Measurements from ENCODE around the gene SLC27A1.

SLC27A1 gene

GRCh38 chr19:17475541-17476115 is 5.3 kb downstream of the SLC27A1 start:
- 90% methylated on average over 10 of the region's 10 CpGs for WGBS
- Histone ChIP-seq H3K27me3 (ENCODE audit: insufficient read depth, low read length) (peaks cover 9% of the 10 kb centered on the region), H3K9me3 (ENCODE audit: insufficient read depth, low read depth, low read length) (no peaks in the 10 kb centered on the region), H3K27ac (ENCODE audit: low read depth, low read length) (no peak overlapping the region), H3K36me3 (ENCODE audit: insufficient read depth, low read length) (no peaks in the 10 kb centered on the region), H3K9ac (ENCODE audit: low read depth, low read length) (no peak overlapping the region), H3K4me1 (ENCODE audit: insufficient read depth, low read length) (peaks cover 9% of the 10 kb centered on the region; the same call in 1 of the 2 replicates), H3K4me3 (ENCODE audit: low read length) (no peak overlapping the region)

- 40% methylated on average over 5 of the region's 6 CpGs for WGBS
- Histone ChIP-seq H3K9ac (ENCODE audit: low read depth, low read length) (no peak overlapping the region), H3K9me3 (ENCODE audit: insufficient read depth, low read depth, low read length) (no peaks in the 10 kb centered on the region), H3K4me1 (ENCODE audit: insufficient read depth, low read length) (0 out of 2 replicates have a peak, but pooled peaks cover 9% of the 10 kb centered on the region), H3K27me3 (ENCODE audit: insufficient read depth, low read length) (no peaks in the 10 kb centered on the region), H3K36me3 (ENCODE audit: insufficient read depth, low read length) (no peaks in the 10 kb centered on the region), H3K27ac (ENCODE audit: low read depth, low read length) (peak overlapping the region; percentile 88; the same call in 1 of the 2 replicates), H3K4me3 (ENCODE audit: low read length) (no peak overlapping the region)
Observed at GRCh38 chr19:17479325-17479791, 9.0 kb downstream of the SLC27A1 start.

GRCh38 chr19:17481986-17482385 is 11.7 kb downstream of the SLC27A1 start:
- no peak overlapping the region for H3K27ac ChIP-seq (ENCODE audit: low read depth, low read length)
- H3K36me3 ChIP-seq (ENCODE audit: insufficient read depth, low read length), result no peaks in the 10 kb centered on the region
- no peak overlapping the region for H3K9ac ChIP-seq (ENCODE audit: low read depth, low read length)
- WGBS, result 92% methylated on average over 13 of the region's 13 CpGs
- H3K4me1 ChIP-seq (ENCODE audit: insufficient read depth, low read length), result 0 out of 2 replicates have a peak, but pooled peaks cover 9% of the 10 kb centered on the region
- H3K4me3 ChIP-seq (ENCODE audit: low read length), result no peak overlapping the region
- H3K27me3 ChIP-seq (ENCODE audit: insufficient read depth, low read length), result no peaks in the 10 kb centered on the region
- no peaks in the 10 kb centered on the region for H3K9me3 ChIP-seq (ENCODE audit: insufficient read depth, low read depth, low read length)

- no peaks in the 10 kb centered on the region for H3K36me3 ChIP-seq (ENCODE audit: insufficient read depth, low read length)
- 87% methylated on average over 3 of the region's 3 CpGs for WGBS
- H3K27me3 ChIP-seq (ENCODE audit: insufficient read depth, low read length), result no peaks in the 10 kb centered on the region
- H3K9me3 ChIP-seq (ENCODE audit: insufficient read depth, low read depth, low read length), result no peaks in the 10 kb centered on the region
- peaks cover 14% of the 10 kb centered on the region; the same call in 1 of the 2 replicates for H3K4me1 ChIP-seq (ENCODE audit: insufficient read depth, low read length)
- no peak overlapping the region for H3K4me3 ChIP-seq (ENCODE audit: low read length)
- no peak overlapping the region for H3K27ac ChIP-seq (ENCODE audit: low read depth, low read length)
- no peak overlapping the region for H3K9ac ChIP-seq (ENCODE audit: low read depth, low read length)
Observed at GRCh38 chr19:17482877-17483604, 12.7 kb downstream of the SLC27A1 start.

DNA sequence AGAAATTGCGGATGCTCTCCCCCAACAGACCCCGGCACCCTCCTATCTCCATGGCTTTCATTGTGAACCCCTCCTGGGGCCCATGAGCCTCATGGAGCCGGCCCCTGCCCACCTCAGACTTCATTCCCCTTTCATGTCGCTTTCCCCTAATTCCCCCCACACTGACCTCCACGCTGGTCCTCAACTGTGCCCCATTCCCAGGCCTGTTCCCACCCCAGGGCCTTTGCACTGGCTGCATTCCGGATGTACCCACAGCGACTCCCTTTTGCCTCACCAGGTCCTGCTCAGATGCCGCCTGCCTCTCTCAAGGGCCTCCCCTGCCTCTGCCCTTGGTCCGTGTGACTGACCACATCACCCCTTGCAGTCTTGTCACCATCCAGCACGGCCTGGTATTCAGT is 13.3 kb downstream of the SLC27A1 start:
- Histone ChIP-seq H3K4me1 (ENCODE audit: insufficient read depth, low read length) (peaks cover 14% of the 10 kb centered on the region; the same call in 1 of the 2 replicates), H3K9me3 (ENCODE audit: insufficient read depth, low read depth, low read length) (no peaks in the 10 kb centered on the region)

GRCh38 chr19:17484520-17485185 is 14.3 kb downstream of the SLC27A1 start:
- Histone ChIP-seq H3K9me3 (ENCODE audit: insufficient read depth, low read depth, low read length) (no peaks in the 10 kb centered on the region), H3K9ac (ENCODE audit: low read depth, low read length) (no peak overlapping the region), H3K4me3 (ENCODE audit: low read length) (no peak overlapping the region), H3K27me3 (ENCODE audit: insufficient read depth, low read length) (no peaks in the 10 kb centered on the region), H3K4me1 (ENCODE audit: insufficient read depth, low read length) (peaks cover 7% of the 10 kb centered on the region; the same call in 1 of the 2 replicates), H3K27ac (ENCODE audit: low read depth, low read length) (no peak overlapping the region), H3K36me3 (ENCODE audit: insufficient read depth, low read length) (no peaks in the 10 kb centered on the region)
- WGBS, result 90% methylated on average over 6 of the region's 6 CpGs

More for the DNA sequence above, 13.3 kb downstream of the SLC27A1 start:
- H3K27ac ChIP-seq (ENCODE audit: low read depth, low read length), result no peak overlapping the region
- no peak overlapping the region for H3K4me3 ChIP-seq (ENCODE audit: low read length)
- no peaks in the 10 kb centered on the region for H3K36me3 ChIP-seq (ENCODE audit: insufficient read depth, low read length)
- no peak overlapping the region for H3K9ac ChIP-seq (ENCODE audit: low read depth, low read length)
- H3K27me3 ChIP-seq (ENCODE audit: insufficient read depth, low read length), result no peaks in the 10 kb centered on the region
- WGBS, result 92% methylated on average over 10 of the region's 10 CpGs

- Histone ChIP-seq H3K36me3 (ENCODE audit: insufficient read depth, low read length) (no peaks in the 10 kb centered on the region), H3K4me1 (ENCODE audit: insufficient read depth, low read length) (peaks cover 4% of the 10 kb centered on the region; the same call in 1 of the 2 replicates), H3K4me3 (ENCODE audit: low read length) (no peak overlapping the region), H3K27me3 (ENCODE audit: insufficient read depth, low read length) (no peaks in the 10 kb centered on the region), H3K9ac (ENCODE audit: low read depth, low read length) (no peak overlapping the region), H3K9me3 (ENCODE audit: insufficient read depth, low read depth, low read length) (no peaks in the 10 kb centered on the region), H3K27ac (ENCODE audit: low read depth, low read length) (no peak overlapping the region)
- WGBS, result 96% methylated on average over 58 of the region's 58 CpGs
Observed at GRCh38 chr19:17486545-17487240, 16.4 kb downstream of the SLC27A1 start.

GRCh38 chr19:17487284-17488121 is 17.2 kb downstream of the SLC27A1 start:
- no peaks in the 10 kb centered on the region for H3K36me3 ChIP-seq (ENCODE audit: insufficient read depth, low read length)
- H3K9me3 ChIP-seq (ENCODE audit: insufficient read depth, low read depth, low read length), result no peaks in the 10 kb centered on the region
- H3K9ac ChIP-seq (ENCODE audit: low read depth, low read length), result no peak overlapping the region
- no peak overlapping the region for H3K4me3 ChIP-seq (ENCODE audit: low read length)
- H3K27me3 ChIP-seq (ENCODE audit: insufficient read depth, low read length), result no peaks in the 10 kb centered on the region
- 80% methylated on average over 17 of the region's 18 CpGs for WGBS
- H3K27ac ChIP-seq (ENCODE audit: low read depth, low read length), result no peak overlapping the region
- H3K4me1 ChIP-seq (ENCODE audit: insufficient read depth, low read length), result peaks cover 4% of the 10 kb centered on the region; the same call in 1 of the 2 replicates

GRCh38 chr19:17488593-17489391 is 18.5 kb downstream of the SLC27A1 start:
- peak overlapping the region; percentile 62; the same call in 1 of the 2 replicates for H3K27ac ChIP-seq (ENCODE audit: low read depth, low read length)
- no peaks in the 10 kb centered on the region for H3K36me3 ChIP-seq (ENCODE audit: insufficient read depth, low read length)
- peak overlapping the region; percentile 61 for H3K4me3 ChIP-seq (ENCODE audit: low read length)
- 4% methylated on average over 31 of the region's 31 CpGs for WGBS
- H3K9me3 ChIP-seq (ENCODE audit: insufficient read depth, low read depth, low read length), result no peaks in the 10 kb centered on the region
- peak overlapping the region; percentile 52; the same call in 1 of the 2 replicates for H3K9ac ChIP-seq (ENCODE audit: low read depth, low read length)
- peaks cover 4% of the 10 kb centered on the region; the same call in 1 of the 2 replicates for H3K4me1 ChIP-seq (ENCODE audit: insufficient read depth, low read length)
- H3K27me3 ChIP-seq (ENCODE audit: insufficient read depth, low read length), result no peaks in the 10 kb centered on the region

All from HUES64 (cell line).